Mucosa of descending colon (tissue), 3 donors: ENCODE data around the gene DBNL. TPM values are rescaled to one million over a fixed set of nuclear protein-coding genes. Genes with fewer than 3 reads are reported as not detected.
A peak's percentile ranks its signal among the peaks of the same experiment; 100 is the strongest.

Experiments
- ATAC-seq: fragments of 200-7000 bp; cut with Tn5 transposase; one replicate; pipeline ENCODE4 v1.9.1; 2020; ENCODE audit warnings: mild to moderate bottlenecking, moderate library complexity
- DNase-seq, 3 donors: peaks; one replicate each; pipeline ENCODE4 v3.0.0-alpha.2; 2020
- H3K36me3 ChIP-seq: fragments of 200-600 bp; one replicate; pipeline ENCODE4 v1.8.0; 2021; ENCODE audit warnings: low read depth, mild to moderate bottlenecking
- H3K4me1 ChIP-seq: fragments of 200-600 bp; one replicate; pipeline ENCODE4 v1.8.0; 2021; ENCODE audit warnings: low read depth, mild to moderate bottlenecking
- H3K4me3 ChIP-seq: fragments of 200-600 bp; one replicate; pipeline ENCODE4 v1.8.0; 2021; ENCODE audit warnings: mild to moderate bottlenecking
- H3K9me3 ChIP-seq: fragments of 200-600 bp; one replicate; pipeline ENCODE4 v1.8.0; 2021; ENCODE audit warnings: mild to moderate bottlenecking
- CTCF ChIP-seq: fragments of 200-600 bp; IDR thresholded peaks from one replicate; pipeline ENCODE4 v1.8.0; 2022; ENCODE audit warnings: antibody characterized with exemption, mild to moderate bottlenecking
- intact Hi-C, 2 donors: fragments of 100-400 bp; cut with DNase I in 1 of 2; cut with micrococcal nuclease in 1 of 2; formaldehyde crosslinking; loops; one replicate each; pipeline versions ENCODE4 v1.11.0 to v1.11.1; 2022; cut with DNase I, micrococcal nuclease
- total RNA-seq, 3 donors: library from RNA; stranded (reverse); fragmentation: NEBNext Ultra II Directional in 2 of 3; extraction: Animal tissue kit (Norgen Biotek cat#: 25700) in 2 of 3; gene quantifications; one replicate each; pipeline versions ENCODE4 v1.2.1 to v1.2.4, GENCODE V29; 2021 to 2023
- donor health status: DM: no; HTN: no; CAD: no; lungs with moderate emphysema.
- donor health status: DM: no; HTN: no; CAD: no.
- donor health status: DM: no; HTN: yes; CAD: no.

DBNL gene
- total RNA-seq, 3 donors from 2014 or later = 84.2 to 91.2 (median 89.8) TPM

- no peaks in the 10 kb centered on the region for H3K9me3 ChIP-seq
- no peak for TF ChIP-seq CTCF
- intact Hi-C loops = no loop called here
- peaks cover 24% of the 10 kb centered on the region for H3K36me3 ChIP-seq
- peak; percentile 20 for ATAC-seq
- H3K4me1 ChIP-seq = no peaks in the 10 kb centered on the region
- DNase-seq = peak in 1 of 3 donors; percentile 23
- no peak overlapping the region for H3K4me3 ChIP-seq
Measured at GRCh38 chr7:44057849-44058758, 13.6 kb downstream of the DBNL start.

- Histone ChIP-seq H3K36me3 (peaks cover 24% of the 10 kb centered on the region), H3K4me3 (no peak overlapping the region), H3K9me3 (no peaks in the 10 kb centered on the region), H3K4me1 (no peaks in the 10 kb centered on the region)
- no peak for TF ChIP-seq CTCF
- ATAC-seq (no peak), DNase-seq (no peak)
- intact Hi-C loops = no loop called here
Measured at GRCh38 chr7:44058759-44059218, 14.3 kb downstream of the DBNL start.

GRCh38 chr7:44059219-44060090 is 15.0 kb downstream of the DBNL start:
- no peak for TF ChIP-seq CTCF
- peak; percentile 56 for ATAC-seq

GRCh38 chr7:44060091-44060947 is 15.8 kb downstream of the DBNL start:
- intact Hi-C loops = no loop called here
- H3K9me3 ChIP-seq = no peaks in the 10 kb centered on the region
- no peak overlapping the region for H3K4me3 ChIP-seq
- ATAC-seq = no peak
- no peak for DNase-seq
- H3K36me3 ChIP-seq = peaks cover 24% of the 10 kb centered on the region
- H3K4me1 ChIP-seq = peaks cover 4% of the 10 kb centered on the region
- TF ChIP-seq CTCF = no peak

More at GRCh38 chr7:44059219-44060090, 15.0 kb downstream of the DBNL start:
- DNase-seq = peak in 1 of 3 donors; percentile 73
- H3K9me3 ChIP-seq = no peaks in the 10 kb centered on the region
- H3K4me3 ChIP-seq = no peak overlapping the region
- no peaks in the 10 kb centered on the region for H3K4me1 ChIP-seq
- intact Hi-C loops = no loop called here
- peaks cover 24% of the 10 kb centered on the region for H3K36me3 ChIP-seq
